Measurements from ENCODE around the gene ITGA6.

Gene ITGA6

DNA sequence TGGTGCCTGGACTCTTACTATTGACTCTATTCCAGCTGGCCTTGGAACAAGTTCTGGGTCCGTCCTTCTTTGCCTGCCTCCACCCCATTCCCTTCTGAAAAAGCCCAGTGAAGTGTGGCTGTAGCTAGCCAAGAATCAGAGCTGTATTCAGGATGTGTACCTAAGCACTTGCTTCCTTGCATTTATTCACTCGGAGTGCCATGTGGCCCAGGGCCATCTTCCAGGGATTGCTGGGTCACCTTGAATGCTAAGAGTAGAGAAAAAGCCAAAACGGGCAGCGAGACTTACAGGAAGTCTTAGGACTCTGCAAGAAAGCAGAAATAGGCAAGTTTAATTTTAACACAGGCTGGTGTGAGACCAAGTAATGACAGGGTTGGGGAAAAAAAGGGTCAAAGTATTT, 4.1 kb downstream of the ITGA6 start:
- Histone ChIP-seq H3K27me3 (ENCODE audit: insufficient read depth, low read length) (no peaks in the 10 kb centered on the region), H3K4me3 (ENCODE audit: low read depth, low read length) (no peak overlapping the region), H2AFZ (ENCODE audit: low read length, unreplicated experiment) (no peak overlapping the region), H3K79me2 (ENCODE audit: control insufficient read depth, insufficient read depth, low read length, unreplicated experiment) (no peaks in the 10 kb centered on the region), H3K4me1 (ENCODE audit: control insufficient read depth, insufficient read depth, low read length, unreplicated experiment) (no peaks in the 10 kb centered on the region), H3K27ac (ENCODE audit: low read depth, low read length) (no peak overlapping the region), H3K36me3 (ENCODE audit: insufficient read depth, low read length) (no peaks in the 10 kb centered on the region)

GRCh38 chr2:172431993-172432392, 4.6 kb downstream of the ITGA6 start:
- Histone ChIP-seq H2AFZ (ENCODE audit: low read length, unreplicated experiment) (no peak overlapping the region), H3K4me1 (ENCODE audit: control insufficient read depth, insufficient read depth, low read length, unreplicated experiment) (no peaks in the 10 kb centered on the region), H3K27me3 (ENCODE audit: insufficient read depth, low read length) (no peaks in the 10 kb centered on the region), H3K4me3 (ENCODE audit: low read depth, low read length) (no peak overlapping the region), H3K36me3 (ENCODE audit: insufficient read depth, low read length) (no peaks in the 10 kb centered on the region), H3K27ac (ENCODE audit: low read depth, low read length) (no peak overlapping the region), H3K79me2 (ENCODE audit: control insufficient read depth, insufficient read depth, low read length, unreplicated experiment) (no peaks in the 10 kb centered on the region)

GRCh38 chr2:172433144-172433543, 5.8 kb downstream of the ITGA6 start:
- Histone ChIP-seq H3K4me1 (ENCODE audit: control insufficient read depth, insufficient read depth, low read length, unreplicated experiment) (peaks cover 10% of the 10 kb centered on the region), H2AFZ (ENCODE audit: low read length, unreplicated experiment) (no peak overlapping the region), H3K79me2 (ENCODE audit: control insufficient read depth, insufficient read depth, low read length, unreplicated experiment) (no peaks in the 10 kb centered on the region), H3K4me3 (ENCODE audit: low read depth, low read length) (no peak overlapping the region), H3K27me3 (ENCODE audit: insufficient read depth, low read length) (no peaks in the 10 kb centered on the region), H3K27ac (ENCODE audit: low read depth, low read length) (no peak overlapping the region), H3K36me3 (ENCODE audit: insufficient read depth, low read length) (no peaks in the 10 kb centered on the region)

DNA sequence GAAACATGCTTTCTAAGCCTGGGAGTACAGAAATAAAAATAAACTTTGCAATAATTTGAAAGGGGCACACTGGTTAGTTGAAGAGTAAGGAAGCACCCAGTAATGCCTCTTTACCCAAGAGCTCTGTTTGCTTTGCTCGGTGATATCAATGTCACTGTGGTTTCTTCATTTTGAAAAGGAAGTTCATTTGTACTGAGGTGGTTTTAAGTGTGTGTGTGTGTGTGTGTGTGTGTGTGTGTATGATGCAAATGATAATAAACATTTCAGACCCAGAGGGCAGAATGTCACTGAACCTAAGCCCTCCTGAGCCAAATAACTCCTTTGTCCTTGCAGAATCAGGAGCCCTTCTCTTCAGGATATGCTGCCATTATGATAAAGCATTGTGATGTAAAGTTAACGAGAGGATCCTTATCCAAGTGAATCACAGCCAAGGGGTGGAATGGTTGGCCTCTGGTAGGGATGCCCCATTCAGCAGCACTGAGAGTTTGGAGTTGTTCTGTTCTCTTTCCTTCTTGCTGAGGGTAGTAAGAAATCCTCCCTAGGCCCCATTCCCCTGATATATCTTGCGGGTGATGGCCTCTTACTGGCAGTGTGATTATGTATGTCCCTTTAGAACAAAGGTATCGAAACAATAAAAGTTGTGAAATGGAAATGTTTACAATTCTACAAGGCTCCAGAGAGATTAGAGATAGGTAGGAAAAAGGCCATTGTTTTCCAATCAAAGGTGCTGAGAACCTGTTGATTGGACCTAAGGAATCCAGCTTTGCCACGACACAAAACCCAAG, 7.6 kb downstream of the ITGA6 start:
- H3K27me3 ChIP-seq (ENCODE audit: insufficient read depth, low read length): no peaks in the 10 kb centered on the region
- H2AFZ ChIP-seq (ENCODE audit: low read length, unreplicated experiment): no peak overlapping the region
- no peak overlapping the region for H3K27ac ChIP-seq (ENCODE audit: low read depth, low read length)
- no peaks in the 10 kb centered on the region for H3K36me3 ChIP-seq (ENCODE audit: insufficient read depth, low read length)
- no peak overlapping the region for H3K4me3 ChIP-seq (ENCODE audit: low read depth, low read length)
- peaks cover 28% of the 10 kb centered on the region for H3K4me1 ChIP-seq (ENCODE audit: control insufficient read depth, insufficient read depth, low read length, unreplicated experiment)
- H3K79me2 ChIP-seq (ENCODE audit: control insufficient read depth, insufficient read depth, low read length, unreplicated experiment): no peaks in the 10 kb centered on the region

- peaks cover 31% of the 10 kb centered on the region for H3K4me1 ChIP-seq (ENCODE audit: control insufficient read depth, insufficient read depth, low read length, unreplicated experiment)
- H3K27me3 ChIP-seq (ENCODE audit: insufficient read depth, low read length): no peaks in the 10 kb centered on the region
- no peak overlapping the region for H2AFZ ChIP-seq (ENCODE audit: low read length, unreplicated experiment)
- H3K79me2 ChIP-seq (ENCODE audit: control insufficient read depth, insufficient read depth, low read length, unreplicated experiment): no peaks in the 10 kb centered on the region
- H3K27ac ChIP-seq (ENCODE audit: low read depth, low read length): no peak overlapping the region
- no peak overlapping the region for H3K4me3 ChIP-seq (ENCODE audit: low read depth, low read length)
- no peaks in the 10 kb centered on the region for H3K36me3 ChIP-seq (ENCODE audit: insufficient read depth, low read length)
These were observed 8.2 kb downstream of the ITGA6 start for GRCh38 chr2:172435606-172435911.

DNA sequence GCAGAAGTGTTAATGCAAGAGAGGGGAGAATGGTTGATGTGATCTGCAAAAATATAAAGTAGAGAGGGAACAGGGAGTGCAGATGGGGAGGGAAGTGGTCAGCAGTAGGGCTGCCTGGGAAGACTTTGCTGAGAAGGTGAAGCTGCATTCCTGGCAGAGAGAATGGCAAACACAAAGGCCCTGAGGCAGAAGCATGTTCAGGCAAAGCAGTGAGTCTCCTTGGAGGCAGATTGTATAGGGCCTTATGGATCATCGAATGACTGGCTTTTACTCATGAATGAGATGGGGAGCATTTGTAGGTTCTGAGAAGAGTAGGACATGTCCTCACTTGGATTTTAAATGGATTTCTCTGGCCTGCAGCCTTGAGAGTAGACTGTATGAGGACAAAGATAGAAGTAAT, 9.5 kb downstream of the ITGA6 start:
- Histone ChIP-seq H3K4me3 (ENCODE audit: low read depth, low read length) (no peak overlapping the region), H2AFZ (ENCODE audit: low read length, unreplicated experiment) (no peak overlapping the region), H3K36me3 (ENCODE audit: insufficient read depth, low read length) (no peaks in the 10 kb centered on the region), H3K27ac (ENCODE audit: low read depth, low read length) (no peak overlapping the region), H3K79me2 (ENCODE audit: control insufficient read depth, insufficient read depth, low read length, unreplicated experiment) (no peaks in the 10 kb centered on the region), H3K4me1 (ENCODE audit: control insufficient read depth, insufficient read depth, low read length, unreplicated experiment) (peaks cover 41% of the 10 kb centered on the region), H3K27me3 (ENCODE audit: insufficient read depth, low read length) (no peaks in the 10 kb centered on the region)

- Histone ChIP-seq H3K27ac (ENCODE audit: low read depth, low read length) (no peak overlapping the region), H3K27me3 (ENCODE audit: insufficient read depth, low read length) (no peaks in the 10 kb centered on the region), H3K4me3 (ENCODE audit: low read depth, low read length) (no peak overlapping the region), H3K79me2 (ENCODE audit: control insufficient read depth, insufficient read depth, low read length, unreplicated experiment) (no peaks in the 10 kb centered on the region), H3K4me1 (ENCODE audit: control insufficient read depth, insufficient read depth, low read length, unreplicated experiment) (peaks cover 47% of the 10 kb centered on the region), H3K36me3 (ENCODE audit: insufficient read depth, low read length) (no peaks in the 10 kb centered on the region), H2AFZ (ENCODE audit: low read length, unreplicated experiment) (no peak overlapping the region)
These were observed 10.3 kb downstream of the ITGA6 start for GRCh38 chr2:172437419-172438341.

GRCh38 chr2:172438741-172439508, 11.5 kb downstream of the ITGA6 start:
- Histone ChIP-seq H2AFZ (ENCODE audit: low read length, unreplicated experiment) (peak overlapping the region; percentile 55), H3K27me3 (ENCODE audit: insufficient read depth, low read length) (no peaks in the 10 kb centered on the region)

DNA sequence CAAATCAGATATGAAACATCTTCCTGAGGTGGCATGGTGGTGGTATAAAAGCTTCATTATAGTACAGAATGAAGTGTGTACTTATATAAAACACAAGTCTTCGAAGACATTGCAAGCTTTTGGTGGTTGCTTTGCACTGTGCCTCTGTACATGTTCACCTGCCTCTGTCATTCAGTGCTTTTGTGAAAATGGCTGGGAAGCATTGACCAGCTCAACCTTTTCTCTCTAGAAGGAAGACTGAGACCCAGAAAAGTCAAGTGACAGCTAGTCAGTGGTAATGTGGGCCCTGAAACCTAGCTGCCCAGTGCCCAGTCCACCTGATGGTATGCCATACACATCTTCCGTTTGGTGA, 12.1 kb downstream of the ITGA6 start:
- Histone ChIP-seq H2AFZ (ENCODE audit: low read length, unreplicated experiment) (no peak overlapping the region), H3K4me1 (ENCODE audit: control insufficient read depth, insufficient read depth, low read length, unreplicated experiment) (peaks cover 47% of the 10 kb centered on the region), H3K4me3 (ENCODE audit: low read depth, low read length) (no peak overlapping the region), H3K36me3 (ENCODE audit: insufficient read depth, low read length) (no peaks in the 10 kb centered on the region), H3K27me3 (ENCODE audit: insufficient read depth, low read length) (no peaks in the 10 kb centered on the region), H3K27ac (ENCODE audit: low read depth, low read length) (no peak overlapping the region), H3K79me2 (ENCODE audit: control insufficient read depth, insufficient read depth, low read length, unreplicated experiment) (no peaks in the 10 kb centered on the region)

More at GRCh38 chr2:172438741-172439508, 11.5 kb downstream of the ITGA6 start:
- Histone ChIP-seq H3K4me1 (ENCODE audit: control insufficient read depth, insufficient read depth, low read length, unreplicated experiment) (peaks cover 47% of the 10 kb centered on the region), H3K27ac (ENCODE audit: low read depth, low read length) (peak overlapping the region; percentile 36), H3K4me3 (ENCODE audit: low read depth, low read length) (peak overlapping the region; percentile 30; the same call in 1 of the 2 replicates), H3K79me2 (ENCODE audit: control insufficient read depth, insufficient read depth, low read length, unreplicated experiment) (no peaks in the 10 kb centered on the region), H3K36me3 (ENCODE audit: insufficient read depth, low read length) (no peaks in the 10 kb centered on the region)

DNA sequence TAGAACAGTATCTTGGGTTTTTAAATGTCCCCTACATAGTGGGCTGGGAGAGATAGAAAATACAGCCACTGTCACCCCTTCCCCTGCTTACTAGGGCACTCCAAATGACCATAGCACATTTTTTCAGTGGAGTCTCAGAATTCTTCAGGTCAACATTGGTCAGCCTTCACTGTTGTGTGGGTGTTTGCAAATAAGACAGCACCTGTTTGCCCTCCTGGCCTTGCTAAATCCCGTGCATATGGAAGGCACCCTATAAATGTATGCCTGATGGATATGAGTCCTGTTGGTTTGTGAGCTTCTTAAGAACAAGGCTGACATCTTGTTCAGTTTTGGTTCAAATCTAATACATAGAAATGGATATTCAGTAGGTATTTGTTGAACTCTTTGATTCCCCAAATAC, 12.5 kb downstream of the ITGA6 start:
- no peak overlapping the region for H3K4me3 ChIP-seq (ENCODE audit: low read depth, low read length)
- no peak overlapping the region for H2AFZ ChIP-seq (ENCODE audit: low read length, unreplicated experiment)
- no peaks in the 10 kb centered on the region for H3K27me3 ChIP-seq (ENCODE audit: insufficient read depth, low read length)
- no peak overlapping the region for H3K27ac ChIP-seq (ENCODE audit: low read depth, low read length)
- H3K79me2 ChIP-seq (ENCODE audit: control insufficient read depth, insufficient read depth, low read length, unreplicated experiment): no peaks in the 10 kb centered on the region
- H3K36me3 ChIP-seq (ENCODE audit: insufficient read depth, low read length): no peaks in the 10 kb centered on the region
- peaks cover 47% of the 10 kb centered on the region for H3K4me1 ChIP-seq (ENCODE audit: control insufficient read depth, insufficient read depth, low read length, unreplicated experiment)

Data from ACC112 (cell line).